Hepatocyte (in vitro differentiated cells): Measurements from ENCODE around the gene NUP214. TPM values are rescaled to one million over a fixed set of nuclear protein-coding genes. Genes with fewer than 3 reads are reported as not detected.

Source experiments
- DNase-seq: peaks from one replicate; pipeline ENCODE4 v3.0.0-alpha.2; 2016; ENCODE audit warnings: low spot score
- H2AFZ ChIP-seq: fragments of 200-600 bp; sonication (generic); 2 replicates; pipeline ENCODE4 v1.6.0; 2016; ENCODE audit warnings: antibody characterized with exemption, mild to moderate bottlenecking
- H3K27ac ChIP-seq: fragments of 200-600 bp; sonication (generic); 2 replicates; pipeline ENCODE4 v1.5.1; 2016; ENCODE audit warnings: mild to moderate bottlenecking
- H3K27me3 ChIP-seq: fragments of 200-600 bp; sonication (generic); 2 replicates; pipeline ENCODE4 v1.6.1; 2016
- H3K36me3 ChIP-seq: fragments of 200-600 bp; sonication (generic); replicated peaks from 2 replicates; pipeline ENCODE4 v1.5.1; 2016; ENCODE audit warnings: low read depth; ENCODE audit not compliant: insufficient read depth
- H3K4me1 ChIP-seq: fragments of 200-600 bp; sonication (generic); 2 replicates; pipeline ENCODE4 v1.5.1; 2016; ENCODE audit warnings: mild to moderate bottlenecking, moderate library complexity; ENCODE audit not compliant: insufficient read depth
- H3K4me2 ChIP-seq: fragments of 200-600 bp; sonication (generic); 2 replicates; pipeline ENCODE4 v1.6.0; 2016
- H3K4me3 ChIP-seq: fragments of 200-600 bp; sonication (generic); 2 replicates; pipeline ENCODE4 v1.5.1; 2016; ENCODE audit warnings: mild to moderate bottlenecking
- H3K79me2 ChIP-seq: fragments of 200-600 bp; sonication (generic); 2 replicates; pipeline ENCODE4 v1.6.0; 2017; ENCODE audit warnings: mild to moderate bottlenecking
- H3K9me2 ChIP-seq: fragments of 200-600 bp; sonication (generic); replicated peaks from 2 replicates; pipeline ENCODE4 v1.6.0; 2017; ENCODE audit warnings: mild to moderate bottlenecking; ENCODE audit not compliant: insufficient read depth
- H3K9me3 ChIP-seq: fragments of 200-600 bp; sonication (generic); 2 replicates; pipeline ENCODE4 v1.5.1; 2016; ENCODE audit warnings: low read depth, mild to moderate bottlenecking
- H4K20me1 ChIP-seq: fragments of 200-600 bp; sonication (generic); 2 replicates; pipeline ENCODE4 v1.6.0; 2016; ENCODE audit warnings: mild to moderate bottlenecking; ENCODE audit not compliant: insufficient read depth, poor library complexity, severe bottlenecking
- EZH2 ChIP-seq: fragments of 200-600 bp; sonication (generic); IDR thresholded peaks from 2 replicates; pipeline ENCODE4 v1.6.1; 2016; ENCODE audit warnings: antibody characterized with exemption, mild to moderate bottlenecking, borderline replicate concordance
- EZH2phosphoT487 ChIP-seq: fragments of 200-600 bp; sonication (generic); IDR thresholded peaks from one replicate; pipeline ENCODE4 v1.6.1; 2018; ENCODE audit warnings: antibody characterized with exemption, mild to moderate bottlenecking, low read depth, moderate library complexity; ENCODE audit not compliant: unreplicated experiment, severe bottlenecking
- WGBS: methylation state at CpG from one replicate; pipeline ENCODE4 v1.1.6; 2016; ENCODE audit warnings: low lambda C conversion rate; ENCODE audit errors: missing lambda C conversion rate; 5-methylcytosine and 5-hydroxymethylcytosine counted together
- polyA plus RNA-seq: library from polyadenylated mRNA; unstranded; fragments of >200 nt; fragmentation: Nextera tagmentation; extraction: Ambion mirVana; gene quantifications from 2 replicates; pipeline ENCODE4 v1.2.1, GENCODE V29; 2016
- total RNA-seq: library from RNA; depleted of rRNA; stranded (reverse); fragments of >200 nt; gene quantifications from 2 replicates; pipeline ENCODE4 v1.2.3, GENCODE V29; 2014
- TF ChIP-seq, protein P1 (sequence below): fragments of 200-600 bp; sonication (generic); IDR thresholded peaks from 2 replicates; pipeline ENCODE4 v1.5.1; 2016; ENCODE audit warnings: antibody characterized with exemption, mild to moderate bottlenecking; ENCODE audit not compliant: poor library complexity

The NUP214 gene
- total and polyA plus RNA-seq, 2 experiments from 2014 or later = 13.7 to 18.1 TPM

DNA sequence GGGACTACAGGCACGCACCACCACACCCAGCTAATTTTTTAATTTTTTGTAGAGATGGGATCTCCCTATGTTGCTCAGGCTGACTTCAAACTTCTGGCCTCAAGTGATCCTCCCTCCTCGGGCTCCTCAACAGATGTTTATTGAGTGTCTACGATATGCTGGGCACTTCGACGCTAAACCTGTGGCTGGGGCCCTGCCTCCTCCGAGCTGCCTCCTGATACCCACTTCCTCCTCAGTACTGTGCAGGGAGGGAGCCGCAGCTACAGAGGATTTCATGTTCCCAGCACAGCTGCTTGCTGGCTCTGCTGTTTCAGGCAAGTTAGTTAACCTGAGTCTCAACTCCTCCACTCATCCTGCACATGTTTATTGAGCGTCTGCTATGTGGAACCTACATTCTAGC is 19.4 kb upstream of the NUP214 start:
- H3K27me3 ChIP-seq = no peaks in the 10 kb centered on the region
- H3K79me2 ChIP-seq = no peaks in the 10 kb centered on the region
- H3K4me1 ChIP-seq = no peaks in the 10 kb centered on the region
- 97% methylated on average over 8 of the region's 8 CpGs for WGBS
- no peak overlapping the region for H3K4me3 ChIP-seq
- H3K9me2 ChIP-seq = no peaks in the 10 kb centered on the region
- no peak for DNase-seq
- H4K20me1 ChIP-seq = no peaks in the 10 kb centered on the region
- no peaks in the 10 kb centered on the region for H3K36me3 ChIP-seq
- no peaks in the 10 kb centered on the region for H3K9me3 ChIP-seq
- no peak overlapping the region for H3K27ac ChIP-seq
- H2AFZ ChIP-seq = no peak overlapping the region
- H3K4me2 ChIP-seq = no peak overlapping the region
- TF ChIP-seq EZH2phosphoT487 (no peak), EZH2 (no peak)
- TF ChIP-seq, protein P1, sequence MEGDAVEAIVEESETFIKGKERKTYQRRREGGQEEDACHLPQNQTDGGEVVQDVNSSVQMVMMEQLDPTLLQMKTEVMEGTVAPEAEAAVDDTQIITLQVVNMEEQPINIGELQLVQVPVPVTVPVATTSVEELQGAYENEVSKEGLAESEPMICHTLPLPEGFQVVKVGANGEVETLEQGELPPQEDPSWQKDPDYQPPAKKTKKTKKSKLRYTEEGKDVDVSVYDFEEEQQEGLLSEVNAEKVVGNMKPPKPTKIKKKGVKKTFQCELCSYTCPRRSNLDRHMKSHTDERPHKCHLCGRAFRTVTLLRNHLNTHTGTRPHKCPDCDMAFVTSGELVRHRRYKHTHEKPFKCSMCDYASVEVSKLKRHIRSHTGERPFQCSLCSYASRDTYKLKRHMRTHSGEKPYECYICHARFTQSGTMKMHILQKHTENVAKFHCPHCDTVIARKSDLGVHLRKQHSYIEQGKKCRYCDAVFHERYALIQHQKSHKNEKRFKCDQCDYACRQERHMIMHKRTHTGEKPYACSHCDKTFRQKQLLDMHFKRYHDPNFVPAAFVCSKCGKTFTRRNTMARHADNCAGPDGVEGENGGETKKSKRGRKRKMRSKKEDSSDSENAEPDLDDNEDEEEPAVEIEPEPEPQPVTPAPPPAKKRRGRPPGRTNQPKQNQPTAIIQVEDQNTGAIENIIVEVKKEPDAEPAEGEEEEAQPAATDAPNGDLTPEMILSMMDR = no peak

DNA sequence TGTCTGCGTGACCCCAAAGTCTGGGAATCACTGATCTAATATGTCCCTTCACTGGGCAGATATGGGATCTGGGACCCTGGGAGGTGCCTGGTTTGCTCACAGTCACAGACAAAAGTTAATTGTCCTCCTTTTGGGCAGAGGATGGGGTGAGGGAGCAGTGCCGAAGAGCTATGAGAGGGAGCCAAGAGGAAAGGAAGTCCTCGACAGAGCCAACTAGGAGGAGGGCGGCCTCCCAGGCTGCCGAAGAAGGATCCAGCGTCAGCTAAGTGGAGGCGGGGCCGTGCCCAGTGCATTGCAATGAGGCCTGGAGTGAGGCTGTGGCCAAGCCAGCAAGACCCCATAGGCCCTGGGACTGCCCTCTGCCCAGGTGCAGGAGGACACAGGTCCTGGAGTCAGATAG is 17.6 kb upstream of the NUP214 start:
- H3K4me1 ChIP-seq = no peaks in the 10 kb centered on the region
- no peaks in the 10 kb centered on the region for H3K27me3 ChIP-seq
- TF ChIP-seq EZH2phosphoT487 (no peak), EZH2 (no peak)
- TF ChIP-seq, protein P1 = no peak
- no peaks in the 10 kb centered on the region for H3K9me3 ChIP-seq
- H3K4me3 ChIP-seq = no peak overlapping the region
- H3K27ac ChIP-seq = no peak overlapping the region
- no peak overlapping the region for H3K4me2 ChIP-seq
- 83% methylated on average over 8 of the region's 8 CpGs for WGBS
- no peaks in the 10 kb centered on the region for H3K79me2 ChIP-seq
- H4K20me1 ChIP-seq = no peaks in the 10 kb centered on the region
- no peak overlapping the region for H2AFZ ChIP-seq
- H3K9me2 ChIP-seq = no peaks in the 10 kb centered on the region
- no peak for DNase-seq
- no peaks in the 10 kb centered on the region for H3K36me3 ChIP-seq

DNA sequence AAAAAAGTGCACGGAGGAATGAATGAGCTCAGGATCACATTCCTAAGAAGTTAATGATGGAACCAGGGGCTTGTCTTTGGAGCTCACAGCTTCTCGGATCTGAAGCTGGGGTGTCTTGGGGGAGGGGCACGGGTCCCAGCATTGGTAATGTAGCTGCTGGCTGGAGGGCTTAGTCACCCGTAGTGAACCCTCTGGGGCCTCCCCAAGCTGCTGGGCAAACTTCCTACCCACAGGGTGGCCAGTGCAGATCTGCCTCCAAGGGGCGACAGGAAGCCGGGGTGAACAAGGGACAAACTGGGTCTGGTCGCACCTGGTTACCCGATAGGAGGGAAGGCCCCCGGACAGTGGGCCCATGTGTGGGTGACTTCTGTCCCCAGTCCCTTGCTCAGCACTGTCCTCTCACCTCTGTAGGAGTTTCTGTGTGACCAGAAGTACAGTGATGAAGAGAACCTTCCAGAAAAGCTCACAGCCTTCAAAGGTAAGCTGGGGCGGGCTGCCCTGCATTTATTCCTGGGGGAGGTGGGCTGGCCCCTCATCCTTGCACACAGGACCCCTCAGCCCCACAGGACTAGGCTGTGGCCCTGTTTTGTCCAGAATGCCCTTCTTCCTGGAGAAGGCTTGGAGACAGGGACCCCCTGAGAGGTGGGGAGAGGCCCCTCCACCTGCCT is 14.1 kb upstream of the NUP214 start:
- no peak for DNase-seq
- Histone ChIP-seq H3K9me3 (no peaks in the 10 kb centered on the region), H3K79me2 (no peaks in the 10 kb centered on the region), H3K4me2 (no peak overlapping the region), H2AFZ (no peak overlapping the region), H3K27me3 (no peaks in the 10 kb centered on the region), H3K4me3 (no peak overlapping the region), H3K27ac (no peak overlapping the region), H4K20me1 (no peaks in the 10 kb centered on the region), H3K36me3 (no peaks in the 10 kb centered on the region), H3K9me2 (no peaks in the 10 kb centered on the region), H3K4me1 (no peaks in the 10 kb centered on the region)
- WGBS = 70% methylated on average over 10 of the region's 10 CpGs
- no peak for TF ChIP-seq EZH2phosphoT487
- TF ChIP-seq, protein P1 = no peak
- TF ChIP-seq EZH2 = no peak
